Nephron progenitor cell (in vitro differentiated cells): Measurements from ENCODE around the gene PICK1.
"Not testable (repeated sequence)": the region's sequence is repeated elsewhere in the genome, so short reads cannot be mapped to it uniquely, and the experiment has no call there.

Source experiments
- DNase-seq: peaks from one replicate; pipeline ENCODE4 v3.0.0; 2021
- H3K27ac Mint-ChIP-seq: 2 replicates; pipeline ENCODE4 v1.8.0; 2021; ENCODE audit warnings: mild to moderate bottlenecking, moderate library complexity, mixed read lengths
- H3K27me3 Mint-ChIP-seq: 2 replicates; pipeline ENCODE4 v1.8.0; 2021; ENCODE audit warnings: mild to moderate bottlenecking, low read depth, mixed read lengths; ENCODE audit not compliant: poor library complexity
- H3K36me3 Mint-ChIP-seq: 2 replicates; pipeline ENCODE4 v1.8.0; 2021; ENCODE audit warnings: low read depth, mixed read lengths
- H3K4me1 Mint-ChIP-seq: 2 replicates; pipeline ENCODE4 v1.8.0; 2021; ENCODE audit warnings: mixed read lengths
- H3K4me3 Mint-ChIP-seq: 2 replicates; pipeline ENCODE4 v1.8.0; 2021; ENCODE audit warnings: mild to moderate bottlenecking, moderate library complexity, mixed read lengths
- H3K9me3 Mint-ChIP-seq: 2 replicates; pipeline ENCODE4 v1.8.0; 2021; ENCODE audit warnings: mild to moderate bottlenecking, moderate library complexity, mixed read lengths
- CTCF ChIP-seq: fragments of 200-600 bp; sonication (generic); IDR thresholded peaks from 2 replicates; pipeline ENCODE4 v1.5.0; 2021; ENCODE audit warnings: antibody characterized with exemption

The PICK1 gene

GRCh38 chr22:38034278-38034882 lies 22.8 kb upstream of the PICK1 start:
- no peak for DNase-seq
- Mint-ChIP-seq H3K4me3 (no peak overlapping the region), H3K4me1 (peaks cover 82% of the 10 kb centered on the region), H3K36me3 (no peaks in the 10 kb centered on the region), H3K27me3 (peaks cover 5% of the 10 kb centered on the region), H3K27ac (peak overlapping the region; percentile 81), H3K9me3 (no peaks in the 10 kb centered on the region)
- no peak for TF ChIP-seq CTCF

GRCh38 chr22:38034884-38035529 lies 22.2 kb upstream of the PICK1 start:
- H3K4me1 Mint-ChIP-seq: peaks cover 82% of the 10 kb centered on the region
- DNase-seq: no peak
- no peak for TF ChIP-seq CTCF
- peaks cover 5% of the 10 kb centered on the region for H3K27me3 Mint-ChIP-seq
- H3K27ac Mint-ChIP-seq: no peak overlapping the region
- H3K36me3 Mint-ChIP-seq: no peaks in the 10 kb centered on the region
- no peak overlapping the region for H3K4me3 Mint-ChIP-seq
- no peaks in the 10 kb centered on the region for H3K9me3 Mint-ChIP-seq

- TF ChIP-seq CTCF: no peak
- Mint-ChIP-seq H3K9me3 (no peaks in the 10 kb centered on the region), H3K36me3 (no peaks in the 10 kb centered on the region), H3K4me3 (no peak overlapping the region), H3K27ac (no peak overlapping the region), H3K4me1 (peaks cover 82% of the 10 kb centered on the region), H3K27me3 (peaks cover 5% of the 10 kb centered on the region)
- no peak for DNase-seq
Measured at GRCh38 chr22:38035530-38035885, 21.7 kb upstream of the PICK1 start.

GRCh38 chr22:38036392-38037062 lies 20.7 kb upstream of the PICK1 start:
- no peak for TF ChIP-seq CTCF

GRCh38 chr22:38037367-38038150 lies 19.6 kb upstream of the PICK1 start:
- H3K36me3 Mint-ChIP-seq, H3K27ac Mint-ChIP-seq, DNase-seq, H3K4me3 Mint-ChIP-seq, H3K27me3 Mint-ChIP-seq, H3K9me3 Mint-ChIP-seq: not testable (repeated sequence)
- H3K4me1 Mint-ChIP-seq: peaks cover 72% of the 10 kb centered on the region

More at GRCh38 chr22:38036392-38037062, 20.7 kb upstream of the PICK1 start:
- DNase-seq: no peak
- Mint-ChIP-seq H3K27me3 (peaks cover 4% of the 10 kb centered on the region), H3K36me3 (no peaks in the 10 kb centered on the region), H3K4me3 (peak overlapping the region; percentile 2), H3K4me1 (peaks cover 81% of the 10 kb centered on the region), H3K27ac (peak overlapping the region; percentile 62), H3K9me3 (no peaks in the 10 kb centered on the region)

GRCh38 chr22:38038426-38038825 lies 18.8 kb upstream of the PICK1 start:
- no peak for TF ChIP-seq CTCF
- H3K4me3 Mint-ChIP-seq: no peak overlapping the region
- H3K27ac Mint-ChIP-seq: no peak overlapping the region
- H3K36me3 Mint-ChIP-seq: no peaks in the 10 kb centered on the region
- no peak for DNase-seq
- no peaks in the 10 kb centered on the region for H3K27me3 Mint-ChIP-seq
- peaks cover 68% of the 10 kb centered on the region for H3K4me1 Mint-ChIP-seq
- H3K9me3 Mint-ChIP-seq: no peaks in the 10 kb centered on the region
